Neuronal stem cell (in vitro differentiated cells): ENCODE data around the gene GALNT11.
A peak's percentile ranks its signal among the peaks of the same experiment; 100 is the strongest.

Experiments
- DNase-seq: peaks from one replicate; pipeline ENCODE4 v3.0.0-alpha.2; 2013; ENCODE audit warnings: low spot score
- H2AFZ ChIP-seq: one replicate; pipeline ENCODE4 v1.6.1; 2013; ENCODE audit warnings: mild to moderate bottlenecking, low read length, inconsistent platforms
- H2AK5ac ChIP-seq: 2 replicates; pipeline ENCODE4 v1.6.1; 2013; ENCODE audit warnings: low read depth, mild to moderate bottlenecking, inconsistent platforms, low read length, moderate library complexity, mixed read lengths
- H2BK120ac ChIP-seq: 2 replicates; pipeline ENCODE4 v1.6.1; 2013; ENCODE audit warnings: low read depth, mild to moderate bottlenecking, inconsistent platforms, low read length, moderate library complexity, mixed read lengths
- H2BK12ac ChIP-seq: one replicate; pipeline ENCODE4 v1.6.1; 2013; ENCODE audit warnings: low read length, inconsistent platforms
- H2BK15ac ChIP-seq: 2 replicates; pipeline ENCODE4 v1.6.1; 2013; ENCODE audit warnings: mild to moderate bottlenecking, low read length, inconsistent platforms, mixed read lengths
- H2BK5ac ChIP-seq: one replicate; pipeline ENCODE4 v1.6.1; 2013; ENCODE audit warnings: inconsistent platforms, mild to moderate bottlenecking, low read length, moderate library complexity
- H3K14ac ChIP-seq: one replicate; pipeline ENCODE4 v1.6.1; 2013; ENCODE audit warnings: low read length, inconsistent platforms
- H3K18ac ChIP-seq: 2 replicates; pipeline ENCODE4 v1.6.1; 2013; ENCODE audit warnings: low read length, inconsistent platforms
- H3K23ac ChIP-seq: 2 replicates; pipeline ENCODE4 v1.6.1; 2013; ENCODE audit warnings: low read depth, mild to moderate bottlenecking, mixed read lengths, low read length, inconsistent platforms; ENCODE audit not compliant: poor library complexity
- H3K27ac ChIP-seq: replicated peaks from 3 replicates; pipeline ENCODE4 v1.5.1; 2013; ENCODE audit warnings: low read length, inconsistent platforms
- H3K27me3 ChIP-seq, 3 experiments: 2 replicates each; pipeline ENCODE4 v1.6.1; 2013; ENCODE audit warnings: low read length in 3 of 3, mild to moderate bottlenecking in 2 of 3, inconsistent platforms in 1 of 3, low read depth in 1 of 3, mixed read lengths in 1 of 3, moderate library complexity in 1 of 3; ENCODE audit not compliant: control insufficient read depth in 3 of 3, insufficient read depth in 3 of 3
- H3K36me3 ChIP-seq, 2 donors: replicated peaks in 1 of 2; 2 replicates each; pipeline ENCODE4 v1.6.1; 2013; ENCODE audit warnings: low read length in 2 of 2; ENCODE audit not compliant: control insufficient read depth in 2 of 2, insufficient read depth in 2 of 2
- H3K4ac ChIP-seq: 2 replicates; pipeline ENCODE4 v1.6.1; 2013; ENCODE audit warnings: inconsistent platforms, mild to moderate bottlenecking, low read length, moderate library complexity
- H3K4me1 ChIP-seq, 2 donors: 1 replicate in 1 of 2; 2 replicates in 1 of 2; pipeline ENCODE4 v1.6.1; 2013; ENCODE audit warnings: low read length in 2 of 2, low read depth in 1 of 2; ENCODE audit not compliant: control insufficient read depth in 2 of 2, insufficient read depth in 1 of 2
- H3K4me2 ChIP-seq: one replicate; pipeline ENCODE4 v1.6.1; 2013; ENCODE audit warnings: mild to moderate bottlenecking, low read length, inconsistent platforms; ENCODE audit not compliant: insufficient read depth, poor library complexity, severe bottlenecking
- H3K4me3 ChIP-seq, 2 donors: 2 replicates each; pipeline ENCODE4 v1.5.1; 2013; ENCODE audit warnings: low read length in 2 of 2, mild to moderate bottlenecking in 2 of 2, inconsistent platforms in 1 of 2, moderate library complexity in 1 of 2
- H3K79me1 ChIP-seq: one replicate; pipeline ENCODE4 v1.6.1; 2013; ENCODE audit warnings: low read depth, mild to moderate bottlenecking, inconsistent platforms, low read length, moderate library complexity
- H3K9ac ChIP-seq: one replicate; pipeline ENCODE4 v1.6.1; 2013; ENCODE audit warnings: mild to moderate bottlenecking, low read depth, low read length, inconsistent platforms; ENCODE audit not compliant: poor library complexity
- H3K9me3 ChIP-seq, 2 donors: replicated peaks in 1 of 2; 2 replicates each; pipeline versions ENCODE3 to v1.6.1; 2013; ENCODE audit warnings: low read length in 2 of 2, mild to moderate bottlenecking in 2 of 2, inconsistent platforms in 1 of 2, low read depth in 1 of 2, mixed read lengths in 1 of 2, moderate library complexity in 1 of 2; ENCODE audit not compliant: control insufficient read depth in 2 of 2, insufficient read depth in 1 of 2
- H4K8ac ChIP-seq: one replicate; pipeline ENCODE4 v1.6.1; 2013; ENCODE audit warnings: low read depth, mild to moderate bottlenecking, inconsistent platforms, low read length, moderate library complexity
- H4K91ac ChIP-seq: one replicate; pipeline ENCODE4 v1.6.1; 2013; ENCODE audit warnings: low read length, low read depth, mild to moderate bottlenecking, inconsistent platforms; ENCODE audit not compliant: poor library complexity
- WGBS, 2 donors: extraction: QIAGEN DNeasy Blood & Tissue Kit; methylation state at CpG; one replicate each; pipeline ENCODE4 v1.1.7; 2013; ENCODE audit warnings: missing lambda C conversion rate in 2 of 2, mixed read lengths in 1 of 2; ENCODE audit not compliant: insufficient read length in 2 of 2, insufficient replicate concordance in 1 of 2; ENCODE audit errors: extremely low coverage in 2 of 2; 5-methylcytosine and 5-hydroxymethylcytosine counted together

GALNT11 gene

GRCh38 chr7:152117356-152117755 lies 91.9 kb downstream of the GALNT11 start:
- Histone ChIP-seq H3K14ac (no peak overlapping the region), H3K9ac (no peak overlapping the region), H2AFZ (no peak overlapping the region), H4K91ac (no peak overlapping the region), H2AK5ac (no peak overlapping the region), H4K8ac (no peak overlapping the region), H3K4me3 (peak overlapping the region in 1 of 2 donors; percentile 23), H2BK5ac (no peak overlapping the region), H3K36me3 (peaks cover 28 to 91% of the 10 kb centered on the region in 2 donors), H2BK15ac (no peak overlapping the region), H3K18ac (no peak overlapping the region), H3K9me3 (peaks cover 0 to 5% of the 10 kb centered on the region in 2 donors), H2BK120ac (no peak overlapping the region), H3K4me1 (no peaks in the 10 kb centered on the region), H3K23ac (no peak overlapping the region), H3K27ac (no peak overlapping the region), H3K4ac (no peak overlapping the region), H3K27me3 (no peaks in the 10 kb centered on the region), H3K4me2 (no peak overlapping the region), H3K79me1 (no peaks in the 10 kb centered on the region), H2BK12ac (no peak overlapping the region)
- no peak for DNase-seq
- WGBS, 2 donors = no CpG with 5 or more reads among the region's 8 CpGs

GRCh38 chr7:152120210-152120609 lies 94.7 kb downstream of the GALNT11 start:
- Histone ChIP-seq H3K18ac (no peak overlapping the region), H3K79me1 (no peaks in the 10 kb centered on the region), H3K4me1 (no peaks in the 10 kb centered on the region), H2AFZ (no peak overlapping the region), H3K4ac (no peak overlapping the region), H3K14ac (no peak overlapping the region), H4K91ac (no peak overlapping the region), H3K4me2 (no peak overlapping the region), H3K27ac (no peak overlapping the region), H2AK5ac (no peak overlapping the region), H3K9me3 (peaks cover 0 to 15% of the 10 kb centered on the region in 2 donors), H2BK12ac (no peak overlapping the region), H3K36me3 (peaks cover 31 to 98% of the 10 kb centered on the region in 2 donors), H3K9ac (no peak overlapping the region), H2BK5ac (no peak overlapping the region), H2BK15ac (no peak overlapping the region), H2BK120ac (no peak overlapping the region), H3K4me3 (peak overlapping the region in 1 of 2 donors; percentile 61), H4K8ac (no peak overlapping the region), H3K27me3 (no peaks in the 10 kb centered on the region), H3K23ac (no peak overlapping the region)
- no CpG with 5 or more reads among the region's 6 CpGs for WGBS, 2 donors
- DNase-seq = no peak

- H2AK5ac ChIP-seq = no peak overlapping the region
- H3K18ac ChIP-seq = no peak overlapping the region
- H3K23ac ChIP-seq = no peak overlapping the region
- H2BK12ac ChIP-seq = no peak overlapping the region
- H3K36me3 ChIP-seq = peaks cover 31 to 99% of the 10 kb centered on the region in 2 donors
- H3K4me3 ChIP-seq = no peak overlapping the region
- no peak overlapping the region for H3K14ac ChIP-seq
- no peak overlapping the region for H4K91ac ChIP-seq
- no peak overlapping the region for H4K8ac ChIP-seq
- H3K27me3 ChIP-seq = no peaks in the 10 kb centered on the region
- no CpG with 5 or more reads among the region's 7 CpGs for WGBS, 2 donors
- no peak overlapping the region for H3K4me2 ChIP-seq
- H3K4ac ChIP-seq = no peak overlapping the region
- H3K9me3 ChIP-seq = peaks cover 0 to 17% of the 10 kb centered on the region in 2 donors
- no peak overlapping the region for H2BK5ac ChIP-seq
- no peak overlapping the region for H2BK15ac ChIP-seq
- no peak overlapping the region for H3K9ac ChIP-seq
- H3K79me1 ChIP-seq = no peaks in the 10 kb centered on the region
- no peak for DNase-seq
- H3K27ac ChIP-seq = no peak overlapping the region
- no peak overlapping the region for H2BK120ac ChIP-seq
- no peaks in the 10 kb centered on the region for H3K4me1 ChIP-seq
- H2AFZ ChIP-seq = no peak overlapping the region
These were observed 95.3 kb downstream of the GALNT11 start for GRCh38 chr7:152120776-152121175.

- no peak overlapping the region for H3K23ac ChIP-seq
- H4K91ac ChIP-seq = no peak overlapping the region
- H2BK12ac ChIP-seq = no peak overlapping the region
- H3K27me3 ChIP-seq = no peaks in the 10 kb centered on the region
- H3K36me3 ChIP-seq = peaks cover 31 to 100% of the 10 kb centered on the region in 2 donors
- no peak overlapping the region for H3K4me3 ChIP-seq
- no peak overlapping the region for H2BK15ac ChIP-seq
- no peak overlapping the region for H2AK5ac ChIP-seq
- H3K4me1 ChIP-seq = no peaks in the 10 kb centered on the region
- no peak overlapping the region for H3K27ac ChIP-seq
- no peak overlapping the region for H2BK120ac ChIP-seq
- no peak overlapping the region for H2AFZ ChIP-seq
- H3K79me1 ChIP-seq = no peaks in the 10 kb centered on the region
- no peak overlapping the region for H3K4me2 ChIP-seq
- no peak overlapping the region for H3K4ac ChIP-seq
- H3K14ac ChIP-seq = no peak overlapping the region
- WGBS, 2 donors = no CpG with 5 or more reads among the region's 9 CpGs
- H2BK5ac ChIP-seq = no peak overlapping the region
- H3K9ac ChIP-seq = no peak overlapping the region
- H4K8ac ChIP-seq = no peak overlapping the region
- peaks cover 0 to 18% of the 10 kb centered on the region in 2 donors for H3K9me3 ChIP-seq
- DNase-seq = no peak
- no peak overlapping the region for H3K18ac ChIP-seq
These were observed 96.0 kb downstream of the GALNT11 start for GRCh38 chr7:152121432-152121831.
